SHP77 (cell line): ENCODE results near the gene HIBCH.
A peak's percentile ranks its signal among the peaks of the same experiment; 100 is the strongest.
"Not testable (repeated sequence)": the region's sequence is repeated elsewhere in the genome, so short reads cannot be mapped to it uniquely, and the experiment has no call there.

Experiments used
- DNase-seq, 2 experiments: peaks; one replicate each; lab custom pipeline; 2025; lab: John Stamatoyannopoulos, UW

HIBCH gene

DNA sequence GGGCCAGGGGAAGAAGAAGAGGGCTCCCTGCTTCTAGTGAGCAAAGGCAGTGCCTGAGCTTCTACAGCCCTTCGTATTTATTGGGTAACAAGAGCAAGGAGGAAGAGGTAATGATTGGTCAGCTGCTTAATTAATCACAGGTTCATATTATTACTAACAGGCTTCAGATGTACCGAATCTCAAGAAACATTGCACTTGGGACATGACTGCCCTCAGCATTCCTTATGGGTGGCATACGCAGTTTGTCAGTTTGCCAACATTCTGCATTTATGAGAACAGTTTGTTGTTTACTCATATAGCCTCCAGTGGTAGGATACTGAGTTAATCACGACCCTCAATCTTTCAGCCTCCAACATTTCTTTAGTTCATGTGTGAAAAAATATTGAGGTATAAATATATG lies 84.5 kb downstream of the HIBCH start:
- no peak for DNase-seq

DNA sequence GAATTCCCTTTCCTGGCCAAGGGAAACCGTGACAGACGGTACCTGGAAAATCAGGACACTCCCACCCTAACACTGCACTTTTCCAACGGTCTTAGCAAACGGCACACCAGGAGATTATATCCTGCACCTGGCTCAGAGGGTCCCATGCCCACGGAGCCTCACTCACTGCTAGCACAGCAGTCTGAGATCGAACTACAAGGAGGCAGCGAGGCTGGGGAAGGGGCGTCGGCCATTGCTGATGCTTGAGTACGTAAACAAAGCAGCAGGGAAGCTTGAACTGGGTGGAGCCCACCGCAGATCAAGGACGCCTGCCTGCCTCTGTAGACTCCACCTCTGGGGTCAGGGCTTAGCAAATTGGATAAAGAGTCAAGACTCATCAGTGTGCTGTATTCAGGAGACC lies 95.6 kb downstream of the HIBCH start:
- not testable (repeated sequence) for DNase-seq

DNA sequence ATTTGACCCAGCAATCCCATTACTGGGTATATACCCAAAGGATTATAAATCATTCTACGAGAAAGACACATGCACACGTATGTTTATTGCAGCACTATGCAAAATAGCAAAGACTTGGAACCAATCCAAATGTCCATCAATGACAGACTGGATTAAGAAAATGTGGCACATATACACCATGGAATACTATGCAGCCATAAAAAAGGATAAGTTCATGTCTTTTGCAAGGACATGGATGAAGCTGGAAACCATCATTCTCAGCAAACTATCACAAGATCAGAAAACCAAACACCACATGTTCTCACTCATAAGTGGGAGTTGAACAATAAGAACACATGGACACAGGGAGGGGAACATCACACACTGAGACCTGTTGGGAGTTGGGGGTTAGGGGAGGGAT lies 96.9 kb downstream of the HIBCH start:
- DNase-seq = not testable (repeated sequence)

DNA sequence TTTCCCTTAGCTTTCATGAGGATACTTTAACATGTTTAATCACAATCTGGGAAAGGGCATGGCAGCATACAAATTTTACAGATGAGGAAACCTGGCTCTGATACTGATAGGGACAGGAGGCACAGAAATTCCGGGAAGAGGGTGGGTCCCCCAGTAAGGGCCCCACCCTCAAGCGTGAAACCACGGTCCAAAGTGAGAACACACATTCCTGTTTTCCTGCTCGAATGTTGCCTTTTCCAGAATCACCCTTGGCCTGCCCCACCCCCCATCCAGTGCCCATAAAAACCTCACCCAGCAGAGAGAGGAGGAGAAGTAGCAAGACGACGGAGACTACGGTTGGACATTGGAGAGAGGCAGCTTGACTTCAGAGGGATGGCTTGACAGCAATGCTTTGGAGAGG lies 98.2 kb downstream of the HIBCH start:
- no peak for DNase-seq

DNA sequence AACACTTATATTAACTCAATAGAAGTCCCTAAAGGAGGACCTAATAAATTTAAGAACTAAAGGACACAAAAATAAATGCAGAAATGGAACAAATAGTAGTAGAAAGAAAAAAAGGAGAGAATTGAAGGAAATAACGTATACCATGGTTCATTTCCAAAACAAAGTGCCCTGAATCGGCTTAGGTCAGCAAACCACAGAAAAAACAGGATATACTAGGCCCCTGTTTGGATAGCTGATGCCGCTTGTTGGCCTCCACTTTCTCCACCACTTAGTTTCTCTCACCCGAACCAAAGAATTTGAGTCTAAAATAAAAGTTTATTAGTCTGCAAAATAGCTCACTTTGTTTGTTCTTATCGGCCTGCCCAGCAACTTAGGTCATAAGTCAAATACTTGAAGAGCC lies 100.4 kb downstream of the HIBCH start:
- no peak for DNase-seq

DNA sequence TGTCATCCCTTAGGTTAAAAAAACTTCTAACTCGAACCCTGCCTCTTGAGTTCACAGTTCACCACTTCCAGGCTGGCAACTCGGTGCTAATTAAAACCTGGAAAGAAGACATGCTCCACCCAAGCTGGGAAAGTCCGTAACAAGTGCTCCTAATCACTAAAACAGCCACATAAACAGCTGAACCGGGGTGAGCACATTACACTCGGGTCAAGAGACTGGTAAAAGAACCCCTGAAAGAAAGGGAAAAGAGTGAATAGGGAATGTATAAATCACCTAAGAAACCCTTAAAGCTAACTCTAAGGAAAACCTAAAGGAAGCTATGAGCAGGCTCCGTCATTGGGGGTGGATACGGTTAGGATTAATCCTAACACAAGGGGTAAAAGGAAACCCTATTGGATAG lies 102.0 kb downstream of the HIBCH start:
- DNase-seq = no peak

DNA sequence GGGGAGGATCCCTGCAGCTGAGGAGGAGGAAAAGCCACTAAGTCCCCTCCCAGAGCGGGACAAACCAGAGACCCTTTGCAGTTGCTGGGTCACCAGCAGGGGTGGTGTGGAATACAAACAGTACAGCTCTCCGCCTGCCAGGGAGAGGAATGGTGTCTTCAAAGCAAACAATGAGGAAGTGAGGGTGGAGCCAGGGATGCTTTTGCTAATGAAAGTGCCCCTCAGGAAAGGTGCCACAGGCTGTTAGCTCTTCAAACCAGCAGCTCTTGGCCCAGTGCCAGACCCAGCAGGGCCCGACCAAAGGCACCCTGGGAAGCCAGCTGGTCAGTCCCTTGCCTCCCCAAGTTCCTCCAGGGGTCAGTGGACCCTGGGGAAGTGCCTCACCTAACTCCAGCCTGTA lies 102.8 kb downstream of the HIBCH start:
- DNase-seq = peak; percentile 90 to 97

DNA sequence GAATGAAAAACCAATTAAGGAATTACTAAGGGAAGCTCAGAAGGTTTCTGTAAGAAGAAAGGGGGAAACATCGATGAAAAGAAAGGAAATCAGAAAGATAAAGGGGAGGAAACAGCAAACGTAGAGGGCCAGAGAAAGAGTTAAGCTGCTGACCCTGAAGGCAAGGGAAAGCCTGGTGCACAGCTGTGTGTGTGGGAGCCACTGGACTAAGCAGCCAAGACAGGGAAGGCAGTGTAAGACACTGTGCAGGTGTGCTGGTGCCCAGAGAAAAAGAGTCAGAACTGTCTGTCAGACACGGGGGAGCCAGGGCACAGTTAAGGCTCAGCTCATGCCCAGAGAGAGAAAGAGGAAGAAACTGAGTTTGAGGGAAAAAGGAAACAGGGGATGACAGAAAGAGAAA lies 104.0 kb downstream of the HIBCH start:
- no peak for DNase-seq

DNA sequence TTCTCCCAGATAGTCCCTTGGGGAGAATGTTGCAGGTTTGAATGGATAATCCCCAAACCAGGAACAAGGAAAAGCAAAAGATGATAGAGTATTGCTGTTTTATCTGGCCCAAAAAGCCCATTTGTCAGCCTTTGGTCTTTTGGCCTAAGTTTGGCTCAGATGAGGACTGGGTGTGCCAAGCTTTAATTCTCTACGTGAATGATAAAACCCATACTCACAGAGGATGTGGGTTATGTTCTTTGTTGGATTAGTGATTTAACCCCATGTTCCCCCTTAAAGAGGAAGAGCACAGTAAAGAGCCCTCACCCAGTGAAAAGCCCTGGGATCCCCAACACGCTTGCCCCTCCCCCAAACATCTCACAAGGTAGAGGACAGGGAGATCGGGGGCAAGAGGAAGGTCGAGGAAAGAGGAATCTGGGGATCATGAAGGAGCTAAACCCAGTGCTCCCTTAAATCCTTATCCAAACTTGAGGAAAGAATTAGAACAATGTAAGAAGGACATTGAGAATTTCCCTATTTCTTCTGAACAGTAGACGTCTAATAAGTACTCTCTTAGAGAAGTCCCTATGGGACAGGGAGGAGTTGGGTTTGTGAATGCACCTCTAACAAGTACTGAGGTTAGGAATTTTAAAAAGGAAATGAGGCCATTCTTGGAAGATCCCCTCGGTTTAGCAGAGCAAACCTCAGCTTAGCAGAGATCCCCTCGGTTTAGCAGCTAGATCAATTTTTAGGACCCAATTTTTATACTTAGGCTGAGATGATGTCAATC lies 105.0 kb downstream of the HIBCH start:
- no peak for DNase-seq

DNA sequence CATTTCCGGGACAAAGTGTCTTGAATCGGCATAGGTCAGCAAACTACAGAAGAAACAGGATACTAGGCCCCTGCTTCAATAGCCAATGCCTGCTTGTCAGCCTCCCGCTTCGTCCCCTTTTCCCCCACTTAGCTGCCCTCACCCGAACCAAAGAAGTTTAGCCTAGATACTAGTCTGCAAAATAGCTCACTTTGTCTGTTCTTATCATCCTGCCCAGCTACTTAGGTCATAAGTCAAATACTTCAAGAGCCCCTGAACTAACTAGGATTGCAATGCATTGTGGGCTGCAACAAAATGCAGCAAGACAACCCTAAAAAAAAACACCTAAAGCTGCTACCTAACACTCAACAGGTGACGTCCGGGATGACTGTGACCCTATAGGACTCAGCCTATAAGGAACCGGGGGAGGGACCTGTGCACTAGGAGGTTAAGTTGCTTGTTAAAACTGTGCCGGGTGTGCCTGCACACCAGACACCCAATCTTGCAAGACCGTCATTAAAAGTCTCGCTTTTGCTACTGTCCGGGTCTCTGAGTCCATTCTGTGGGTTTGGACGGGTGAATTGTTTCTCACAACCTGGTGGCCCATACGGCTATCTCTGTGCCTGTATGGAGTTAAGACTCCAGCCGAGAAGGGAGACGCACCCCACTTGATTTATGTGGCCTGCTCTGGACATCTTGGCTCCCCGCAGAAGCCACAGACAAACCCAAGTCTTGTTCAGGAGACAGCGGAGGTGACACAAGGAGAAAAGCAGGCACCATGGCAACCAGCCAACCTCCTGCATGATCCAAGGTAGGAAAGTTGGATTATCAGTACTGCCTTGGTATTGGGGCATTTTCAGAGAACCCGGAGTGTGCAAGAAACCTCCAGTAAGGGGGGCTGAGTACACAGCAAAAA lies 105.9 kb downstream of the HIBCH start:
- DNase-seq = no peak

DNA sequence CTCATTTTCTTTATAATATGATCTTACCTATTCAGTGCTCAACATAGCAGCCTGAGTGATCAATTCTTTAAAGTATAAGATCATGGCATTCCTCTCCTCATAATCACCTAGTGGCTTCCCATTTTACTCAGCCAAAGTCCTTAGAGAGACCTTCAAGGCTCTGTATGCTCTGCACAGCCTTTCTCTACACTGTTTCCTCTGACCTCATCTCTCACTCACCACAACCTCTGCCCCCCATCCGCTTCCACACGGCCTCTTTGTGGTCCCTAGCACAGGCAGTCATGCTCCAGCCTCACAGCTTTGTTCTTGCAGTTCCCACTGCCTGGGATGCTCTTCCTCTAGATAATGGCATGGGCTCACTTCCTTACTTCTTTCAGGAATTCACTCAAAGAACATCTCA lies 109.2 kb downstream of the HIBCH start:
- no peak for DNase-seq

DNA sequence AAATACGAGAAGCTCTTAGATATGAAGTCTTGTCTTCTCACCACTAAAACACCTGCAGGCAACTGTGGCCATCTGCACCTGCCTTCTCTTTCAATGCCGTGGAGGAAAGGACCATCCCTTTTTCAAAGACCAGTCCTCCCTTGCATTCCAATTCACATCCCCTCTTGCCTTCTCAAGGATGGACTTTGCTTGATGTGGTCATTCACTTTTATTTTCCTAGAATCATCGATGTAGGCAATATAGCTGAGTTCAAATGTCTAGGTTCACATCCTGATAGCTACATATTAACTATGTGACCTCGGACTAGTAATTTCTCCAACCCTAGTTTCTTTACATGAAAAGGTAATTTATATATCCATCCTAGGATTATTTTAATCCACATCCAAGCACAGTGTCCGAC lies 110.1 kb downstream of the HIBCH start:
- DNase-seq = no peak

DNA sequence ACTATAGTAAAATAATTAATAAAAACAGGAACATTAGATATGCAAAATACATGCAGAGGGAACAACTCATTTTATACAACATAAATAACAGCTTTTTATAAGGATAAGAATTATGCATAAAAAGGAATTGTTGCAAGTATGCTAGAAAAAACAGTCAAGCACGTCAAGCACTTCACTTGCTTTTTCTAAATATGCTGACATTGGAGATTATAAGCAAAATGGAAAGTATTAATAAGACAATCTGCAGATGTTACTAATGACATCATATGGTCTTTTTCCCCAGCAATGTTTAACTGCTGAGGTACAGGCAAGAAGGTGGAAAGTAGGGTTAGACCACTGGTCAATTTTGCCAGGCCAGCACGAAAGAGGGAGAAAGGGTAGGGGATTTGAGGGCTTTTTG lies 111.7 kb downstream of the HIBCH start:
- DNase-seq = no peak

DNA sequence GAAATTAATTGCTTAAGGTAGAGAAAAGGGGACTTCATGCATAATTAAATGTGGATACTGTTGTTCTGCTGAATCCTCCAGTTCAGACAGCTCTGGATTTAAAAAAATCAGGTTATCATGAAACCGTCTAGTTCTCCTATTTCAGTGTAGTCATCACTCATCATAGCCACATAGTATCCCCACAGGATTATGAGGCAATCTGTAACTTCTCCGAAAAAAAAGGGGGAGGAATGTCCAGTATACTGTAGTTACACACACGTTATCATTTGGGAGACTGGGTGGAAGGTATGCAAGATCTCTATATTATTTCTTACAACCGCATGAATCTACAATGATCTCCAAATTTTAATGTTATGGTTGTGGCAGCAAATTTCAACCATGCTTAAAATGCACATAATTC lies 114.0 kb downstream of the HIBCH start:
- no peak for DNase-seq

DNA sequence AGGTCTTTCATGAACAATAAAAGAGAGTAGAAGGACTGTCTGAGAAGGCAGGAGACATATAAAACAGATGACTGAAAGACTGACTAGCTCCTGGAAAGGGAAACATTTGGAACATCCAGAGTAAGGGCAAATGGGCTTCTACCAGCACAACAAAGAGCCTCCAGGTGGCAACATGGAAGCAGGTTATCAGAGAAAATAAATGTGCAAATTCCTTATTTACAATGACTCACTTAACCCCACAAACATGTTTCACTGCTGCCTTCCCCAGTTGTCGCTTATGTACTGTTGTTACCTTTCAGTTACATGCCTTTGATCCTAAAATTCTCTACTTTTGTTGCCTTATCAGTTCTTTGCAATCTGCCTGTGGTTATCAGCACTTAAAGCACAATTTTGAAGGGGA lies 117.0 kb downstream of the HIBCH start:
- no peak for DNase-seq

DNA sequence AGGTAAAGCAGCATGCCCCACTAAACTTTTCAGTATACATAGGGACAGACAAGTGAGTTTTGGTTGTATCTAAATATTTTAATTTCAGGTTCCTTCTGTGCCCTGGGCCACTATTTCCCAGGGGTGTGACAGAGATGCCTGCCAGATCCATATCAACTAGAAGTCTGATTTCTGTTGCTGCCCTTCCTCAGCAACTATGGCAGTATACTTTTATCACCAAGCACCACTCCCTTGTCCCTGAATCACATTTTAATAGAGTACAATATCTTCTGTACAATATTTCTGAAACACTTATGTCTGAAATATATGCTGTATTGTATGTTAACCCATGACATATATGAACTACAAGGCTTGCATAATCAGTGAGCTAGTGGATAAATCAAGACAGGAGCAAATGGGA lies 117.6 kb downstream of the HIBCH start:
- DNase-seq = no peak

DNA sequence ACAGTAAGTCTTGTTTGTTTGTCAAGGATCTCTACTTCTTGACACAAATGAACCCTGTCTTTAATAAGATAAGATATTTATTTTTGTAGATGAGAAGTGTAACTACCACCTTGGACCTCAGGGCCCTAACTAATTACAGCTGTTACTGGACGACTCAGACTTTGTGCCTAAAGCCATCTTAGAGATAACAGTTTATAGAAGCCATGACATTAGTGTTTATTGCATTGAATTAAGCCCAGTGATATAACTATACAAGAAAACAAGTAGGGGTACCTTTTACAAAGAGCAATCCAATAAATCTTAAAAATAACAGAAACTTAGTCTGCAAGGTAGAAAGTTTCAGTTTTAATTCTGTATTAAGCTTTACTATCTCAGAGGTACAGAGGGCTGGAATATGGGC lies 119.0 kb downstream of the HIBCH start:
- DNase-seq = no peak

DNA sequence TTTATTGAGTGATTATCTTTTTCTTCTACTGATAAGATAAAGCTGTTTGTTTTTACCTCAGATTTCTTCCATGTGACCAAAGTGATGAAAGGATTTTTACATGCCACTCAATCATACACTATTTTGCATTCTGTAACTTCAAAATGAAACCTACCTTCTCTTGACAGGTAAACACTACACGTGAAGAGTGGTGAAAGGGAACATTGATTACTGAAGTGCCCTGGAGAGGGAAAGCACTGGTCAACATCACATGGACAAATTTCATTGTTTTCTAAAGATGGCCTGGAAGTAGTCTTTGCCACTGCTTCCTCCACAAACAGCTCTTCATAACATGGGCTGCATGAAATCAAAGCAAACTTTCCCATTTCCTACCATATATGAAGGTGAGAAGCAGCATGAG lies 120.1 kb downstream of the HIBCH start:
- no peak for DNase-seq

DNA sequence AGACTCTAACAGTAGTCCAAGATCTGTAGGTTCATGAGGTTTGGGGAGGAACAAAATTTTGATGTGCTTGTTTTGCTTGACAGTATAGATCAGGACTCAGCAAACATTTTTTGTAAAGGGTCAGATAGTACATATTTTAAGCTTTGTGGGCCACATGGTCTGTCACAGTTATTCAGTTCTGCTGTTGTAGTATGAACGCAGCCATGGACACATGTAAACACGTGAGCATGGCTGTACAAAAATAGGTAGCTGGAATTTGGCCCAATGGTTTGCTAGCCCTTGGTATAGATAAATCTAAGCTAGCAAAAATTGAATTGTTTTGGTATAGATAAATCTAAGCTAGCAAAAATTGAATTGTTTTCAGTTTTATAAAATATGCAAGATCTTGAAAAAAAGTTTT lies 120.5 kb downstream of the HIBCH start:
- DNase-seq = no peak

DNA sequence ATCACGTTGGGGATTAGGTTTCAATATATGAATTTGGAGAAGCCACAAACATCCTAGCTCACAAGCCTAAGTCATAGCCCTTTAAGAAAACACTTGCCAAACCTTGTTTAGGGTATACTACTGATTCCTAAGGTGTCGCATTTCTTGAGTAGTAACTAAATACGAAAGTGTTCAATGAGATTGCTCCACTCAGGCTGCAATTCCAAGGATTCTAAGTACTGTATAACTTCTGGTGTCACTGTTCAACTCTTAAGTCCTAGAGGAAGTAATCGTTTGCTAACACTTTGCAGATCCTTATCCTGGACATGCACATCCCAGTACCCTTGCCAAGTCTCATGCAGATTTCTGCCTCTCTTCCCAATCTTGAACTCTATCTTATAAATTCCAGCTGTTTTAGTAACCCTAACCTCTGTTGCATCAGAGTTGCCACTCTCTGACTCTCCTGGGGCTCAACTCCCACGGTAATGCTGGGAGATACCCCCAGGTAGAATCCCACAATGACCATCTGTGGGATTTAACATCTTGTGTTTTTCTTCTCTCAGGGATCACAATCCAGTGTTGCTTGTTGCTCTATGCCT lies 122.4 kb downstream of the HIBCH start:
- no peak for DNase-seq

DNA sequence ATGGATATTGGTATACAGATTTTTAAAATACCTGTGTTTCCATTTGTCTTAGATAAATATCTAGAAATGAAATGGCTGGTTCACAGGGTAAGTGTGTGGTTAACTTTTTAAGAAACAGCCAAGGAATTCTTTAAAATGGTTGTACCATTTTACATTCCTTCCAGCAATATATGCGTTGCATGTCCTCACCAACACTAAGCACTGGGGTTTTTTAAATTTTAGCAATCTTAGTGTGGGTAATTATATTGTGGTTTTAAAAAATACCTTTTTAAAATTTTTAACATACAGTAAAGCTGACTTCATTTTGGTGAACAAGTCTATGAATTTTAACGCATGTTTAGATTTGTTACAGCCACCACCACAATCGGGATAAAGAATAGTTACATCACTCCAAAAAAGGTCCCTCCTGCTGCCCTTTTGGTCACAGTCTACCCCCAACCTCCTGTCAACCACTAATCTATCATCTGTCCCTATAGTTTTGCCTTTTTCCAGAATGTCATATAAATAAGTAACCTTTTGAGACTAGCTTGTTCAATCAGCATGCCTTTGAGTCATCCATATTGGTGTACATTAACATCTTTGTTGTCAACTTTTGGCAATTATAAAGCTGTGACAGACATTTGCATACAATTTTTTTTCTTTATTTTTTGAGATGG lies 129.0 kb downstream of the HIBCH start:
- DNase-seq = no peak

DNA sequence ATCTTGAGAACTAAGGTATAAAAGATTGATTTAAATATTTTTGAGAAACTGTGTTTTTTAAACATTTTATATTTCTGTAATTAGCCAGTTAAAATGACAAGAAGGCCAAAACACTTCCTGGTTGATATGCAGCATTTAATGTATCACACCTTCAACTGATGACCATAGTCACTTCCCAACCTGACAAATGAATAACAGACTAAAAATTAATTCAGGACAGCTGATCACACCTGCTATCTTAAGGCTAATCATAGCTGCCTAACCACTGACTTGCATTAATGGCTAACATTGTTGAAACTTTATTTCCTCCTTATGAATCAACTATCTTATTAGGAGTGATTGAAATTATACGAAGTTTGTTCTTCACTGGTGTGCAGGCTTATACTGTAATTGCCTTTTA lies 131.3 kb downstream of the HIBCH start:
- no peak for DNase-seq

DNA sequence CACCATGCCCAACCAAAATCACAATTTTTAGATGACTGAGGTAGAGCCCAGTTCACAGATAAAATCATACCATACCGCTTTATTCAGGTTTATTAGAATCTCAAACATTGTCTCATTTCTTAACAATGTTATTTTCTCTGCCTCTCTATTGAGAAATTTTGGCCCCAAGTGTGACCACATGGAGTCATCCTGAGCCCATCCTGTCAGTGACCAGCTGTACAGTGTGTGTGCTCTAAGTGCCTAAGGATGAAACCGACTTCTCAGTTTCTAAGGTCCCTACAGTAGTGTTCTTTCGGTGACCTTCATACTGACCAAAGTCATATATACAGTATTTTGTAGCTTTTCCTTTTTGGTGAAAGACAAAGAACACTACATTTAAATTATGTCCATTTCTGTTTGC lies 133.4 kb downstream of the HIBCH start:
- DNase-seq = no peak
